GM19467 (cell line): ENCODE results near the gene KCNS1.

Source experiments
- ATAC-seq: cut with Tn5 transposase; IDR thresholded peaks from one replicate; pipeline ENCODE4 v1.9.1; 2021; ENCODE audit warnings: mild to moderate bottlenecking, moderate library complexity; ENCODE audit not compliant: unreplicated experiment

The KCNS1 gene

GRCh38 chr20:45109634-45110033 is 8.7 kb upstream of the KCNS1 start:
- ATAC-seq, result no peak

DNA sequence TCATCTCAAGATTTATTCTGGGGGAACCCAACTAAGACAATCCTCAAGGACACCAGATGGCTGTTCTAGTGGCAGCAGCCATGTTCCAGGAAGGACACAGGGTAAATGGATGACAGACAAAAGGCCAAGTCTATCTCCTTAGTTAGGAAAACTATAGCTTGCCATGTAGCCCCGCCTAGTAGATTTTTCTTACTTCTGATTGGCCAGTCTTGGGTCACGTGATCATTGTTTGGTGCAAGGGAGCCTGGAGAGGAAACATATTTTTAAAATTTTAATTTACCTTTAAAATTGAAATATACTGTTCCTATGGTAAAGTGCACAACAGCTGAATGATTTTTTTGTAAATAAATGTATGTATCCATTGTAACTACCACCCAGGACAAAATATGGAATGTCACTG is 4.4 kb upstream of the KCNS1 start:
- no peak for ATAC-seq

DNA sequence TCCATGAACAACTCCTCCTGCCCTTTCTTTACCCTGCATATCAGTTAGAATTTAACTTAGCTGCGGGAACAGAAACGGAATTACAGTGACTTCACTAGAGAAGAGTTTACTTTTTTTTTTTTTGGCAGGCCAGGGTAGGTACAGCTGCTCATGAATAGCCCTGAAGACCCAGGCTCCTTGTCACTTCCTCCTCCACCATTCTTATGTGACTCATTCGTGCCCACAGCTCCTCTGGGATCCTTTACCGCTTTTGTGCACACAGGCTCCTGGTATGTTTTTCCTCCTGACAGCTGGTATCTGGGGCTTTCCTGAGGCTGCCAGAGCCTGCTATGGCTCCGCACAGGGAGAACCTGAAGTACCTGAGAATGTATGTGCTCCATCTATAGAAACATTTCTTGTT is 3.9 kb upstream of the KCNS1 start:
- ATAC-seq, result no peak

GRCh38 chr20:45103072-45103471 is 2.1 kb upstream of the KCNS1 start:
- no peak for ATAC-seq

DNA sequence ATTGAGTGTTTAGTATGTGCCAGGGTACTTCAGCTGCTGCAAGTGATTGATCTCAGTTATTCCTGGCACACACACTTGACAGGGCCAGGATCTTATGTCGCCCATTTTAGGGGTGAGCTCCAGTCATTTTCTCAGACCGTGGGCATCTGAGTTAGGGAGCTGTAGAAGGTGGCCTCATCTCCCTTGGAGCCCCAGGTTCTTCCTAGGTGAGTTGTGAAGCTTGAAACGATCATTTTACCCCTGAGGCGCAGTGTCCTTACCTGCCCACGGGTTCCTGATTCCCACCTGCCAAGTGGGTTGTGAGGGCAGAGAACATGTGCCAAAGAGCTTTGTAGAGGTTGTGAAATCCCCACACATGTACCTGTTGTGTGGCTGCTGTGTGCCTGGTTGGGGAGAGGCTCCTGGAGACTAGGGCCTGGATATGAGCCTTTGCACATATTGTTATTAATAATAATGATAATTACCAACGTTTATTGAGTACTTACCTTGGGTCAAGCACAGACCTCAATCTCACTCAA is 465 bp upstream of the KCNS1 start:
- no peak for ATAC-seq

DNA sequence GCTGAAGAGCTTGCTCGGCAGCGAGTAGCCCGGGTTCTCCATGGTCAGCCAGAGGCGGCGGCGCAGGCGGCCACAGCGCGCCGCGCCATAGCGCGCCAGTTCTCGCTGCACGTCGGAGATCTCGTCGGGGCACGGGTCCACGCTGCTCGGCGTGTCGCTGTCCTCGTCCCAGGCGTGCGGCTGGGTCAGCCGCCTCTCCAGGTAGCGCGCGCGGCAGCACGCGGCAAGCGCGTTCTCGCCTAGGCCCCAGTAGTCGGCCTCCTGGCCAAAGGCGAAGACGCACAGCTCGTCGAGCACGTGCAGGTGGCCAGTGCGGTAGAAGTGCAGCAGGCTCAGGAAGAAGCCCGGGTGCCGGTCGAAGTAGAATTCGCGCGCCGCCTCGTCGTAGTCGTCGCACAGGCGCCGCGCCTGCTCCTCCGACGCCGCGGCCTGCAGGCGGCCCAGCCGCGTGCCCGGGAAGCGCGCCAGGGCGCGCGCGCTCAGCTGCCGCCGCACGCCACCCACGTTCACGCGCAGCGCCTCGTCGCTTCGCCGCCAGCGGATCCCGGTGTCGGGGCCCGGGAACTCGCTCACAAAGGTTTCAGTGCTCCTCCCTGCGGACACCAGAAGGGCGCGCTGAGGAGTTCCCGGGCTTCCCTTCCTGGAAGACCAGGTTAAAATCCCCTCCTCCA is 2.7 kb downstream of the KCNS1 start:
- ATAC-seq, result no peak

- no peak for ATAC-seq
Observed at GRCh38 chr20:45097485-45098102, 3.3 kb downstream of the KCNS1 start.

- ATAC-seq, result no peak
Observed at GRCh38 chr20:45096781-45097180, 4.1 kb downstream of the KCNS1 start.

DNA sequence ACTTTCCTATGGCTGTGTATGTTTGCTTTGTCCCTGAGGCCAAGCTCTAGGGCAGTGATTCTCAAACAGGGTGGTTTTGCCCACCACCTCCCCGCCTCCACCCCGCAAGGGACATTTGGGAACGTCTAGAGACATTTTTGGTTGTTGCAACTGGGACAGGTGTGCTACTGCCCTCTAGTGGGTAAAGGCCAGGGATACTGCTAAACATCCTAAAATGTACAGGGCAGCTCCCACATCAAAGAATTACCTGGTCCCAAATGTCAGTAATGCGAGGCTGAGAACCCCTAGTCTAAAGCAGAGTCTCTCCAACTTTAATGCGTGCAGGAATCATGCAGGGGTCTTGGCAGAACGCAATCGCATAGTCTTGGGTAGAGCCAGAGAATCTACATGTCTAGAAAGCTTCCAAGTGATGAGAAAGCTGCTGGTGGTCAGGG is 5.1 kb downstream of the KCNS1 start:
- no peak for ATAC-seq

GRCh38 chr20:45094864-45095574 is 5.9 kb downstream of the KCNS1 start:
- ATAC-seq, result no peak

GRCh38 chr20:45094201-45094600 is 6.7 kb downstream of the KCNS1 start:
- ATAC-seq, result no peak

- ATAC-seq, result no peak
Observed at GRCh38 chr20:45092898-45093297, 8.0 kb downstream of the KCNS1 start.

- no peak for ATAC-seq
Observed at GRCh38 chr20:45091366-45091765, 9.6 kb downstream of the KCNS1 start.

GRCh38 chr20:45090481-45090880 is 10.4 kb downstream of the KCNS1 start:
- ATAC-seq, result no peak

GRCh38 chr20:45088247-45088646 is 12.7 kb downstream of the KCNS1 start:
- ATAC-seq, result no peak

- ATAC-seq, result no peak
Observed at GRCh38 chr20:45087814-45088213, 13.1 kb downstream of the KCNS1 start.

DNA sequence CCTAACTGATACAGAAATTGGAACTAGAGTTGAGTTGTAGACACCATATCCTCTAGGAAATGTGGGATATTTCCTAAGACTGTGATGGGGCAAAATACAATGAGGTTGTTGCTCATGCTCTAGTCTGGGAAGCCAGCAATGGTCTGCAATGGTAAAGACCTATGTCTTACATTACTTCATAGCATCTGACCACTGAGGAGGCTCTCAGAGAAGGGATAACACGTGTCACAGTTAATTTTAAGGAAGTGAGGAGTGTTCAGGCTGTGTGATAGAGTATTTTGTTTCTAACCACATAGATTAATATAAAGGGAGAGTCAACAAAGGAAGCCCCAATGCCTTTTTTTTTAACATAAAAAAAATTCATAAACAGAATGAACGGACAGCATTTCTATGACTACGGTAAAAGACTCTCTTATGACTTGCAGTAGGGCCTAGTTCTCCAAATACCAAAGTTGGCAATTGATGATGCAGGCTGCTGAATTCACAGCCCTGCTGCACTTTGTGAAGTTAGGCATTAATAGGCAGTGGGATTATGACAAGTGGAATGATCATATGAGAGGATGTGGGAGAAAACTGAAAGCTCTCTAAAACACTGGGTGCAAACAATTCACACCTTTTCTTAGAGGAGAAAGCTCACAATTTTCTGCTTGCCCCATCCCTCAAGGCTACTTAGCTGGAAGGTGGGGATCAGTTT is 13.7 kb downstream of the KCNS1 start:
- no peak for ATAC-seq

DNA sequence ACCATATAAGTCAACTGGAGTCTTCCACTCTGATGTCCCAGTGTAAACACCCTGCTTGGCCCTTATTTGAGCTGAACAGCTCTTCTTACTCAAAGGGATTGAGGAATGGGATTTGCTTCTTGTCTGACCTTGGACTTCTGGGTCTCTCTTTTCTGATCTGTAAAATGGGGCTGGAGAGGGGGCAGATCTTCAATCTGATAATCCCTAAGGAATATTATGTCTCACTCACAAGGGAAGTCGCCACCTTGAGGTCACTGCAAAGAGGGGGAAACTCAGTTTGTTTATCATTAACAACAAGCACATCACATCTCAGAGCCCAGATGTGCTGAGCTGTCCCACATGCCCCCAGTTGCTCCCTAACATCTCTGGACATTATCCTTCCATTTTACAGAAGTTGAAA is 15.1 kb downstream of the KCNS1 start:
- no peak for ATAC-seq

- ATAC-seq, result no peak
Observed at GRCh38 chr20:45085289-45085688, 15.6 kb downstream of the KCNS1 start.

GRCh38 chr20:45083127-45083526 is 17.8 kb downstream of the KCNS1 start:
- ATAC-seq, result no peak

- ATAC-seq, result no peak
Observed at GRCh38 chr20:45082468-45082867, 18.5 kb downstream of the KCNS1 start.
